Glomerular visceral epithelial cell (primary cell): ENCODE measurements around the gene ZMYND8.

Source experiments
- DNase-seq: peaks from one replicate; pipeline ENCODE4 v3.0.0-alpha.2; 2016; ENCODE audit errors: extremely low spot score

ZMYND8 gene

GRCh38 chr20:47175493-47175892 lies 181.0 kb downstream of the ZMYND8 start:
- no peak for DNase-seq

GRCh38 chr20:47174456-47175243 lies 181.8 kb downstream of the ZMYND8 start:
- no peak for DNase-seq

- DNase-seq, result no peak
Measured at GRCh38 chr20:47173596-47174216, 182.8 kb downstream of the ZMYND8 start.

- DNase-seq, result no peak
Measured at GRCh38 chr20:47172579-47172978, 183.9 kb downstream of the ZMYND8 start.

GRCh38 chr20:47167846-47168245 lies 188.7 kb downstream of the ZMYND8 start:
- DNase-seq, result no peak

GRCh38 chr20:47165376-47165865 lies 191.1 kb downstream of the ZMYND8 start:
- DNase-seq, result no peak

GRCh38 chr20:47164140-47164539 lies 192.4 kb downstream of the ZMYND8 start:
- no peak for DNase-seq

GRCh38 chr20:47161411-47161810 lies 195.1 kb downstream of the ZMYND8 start:
- DNase-seq, result no peak

GRCh38 chr20:47160992-47161391 lies 195.5 kb downstream of the ZMYND8 start:
- no peak for DNase-seq

GRCh38 chr20:47160240-47160639 lies 196.3 kb downstream of the ZMYND8 start:
- DNase-seq, result no peak
